ENCODE data around the gene GASK1A. TPM values are rescaled to one million over a fixed set of nuclear protein-coding genes. Genes with fewer than 3 reads are reported as not detected.

GASK1A gene
- total RNA-seq, 1 donor: 0.63 TPM

DNA sequence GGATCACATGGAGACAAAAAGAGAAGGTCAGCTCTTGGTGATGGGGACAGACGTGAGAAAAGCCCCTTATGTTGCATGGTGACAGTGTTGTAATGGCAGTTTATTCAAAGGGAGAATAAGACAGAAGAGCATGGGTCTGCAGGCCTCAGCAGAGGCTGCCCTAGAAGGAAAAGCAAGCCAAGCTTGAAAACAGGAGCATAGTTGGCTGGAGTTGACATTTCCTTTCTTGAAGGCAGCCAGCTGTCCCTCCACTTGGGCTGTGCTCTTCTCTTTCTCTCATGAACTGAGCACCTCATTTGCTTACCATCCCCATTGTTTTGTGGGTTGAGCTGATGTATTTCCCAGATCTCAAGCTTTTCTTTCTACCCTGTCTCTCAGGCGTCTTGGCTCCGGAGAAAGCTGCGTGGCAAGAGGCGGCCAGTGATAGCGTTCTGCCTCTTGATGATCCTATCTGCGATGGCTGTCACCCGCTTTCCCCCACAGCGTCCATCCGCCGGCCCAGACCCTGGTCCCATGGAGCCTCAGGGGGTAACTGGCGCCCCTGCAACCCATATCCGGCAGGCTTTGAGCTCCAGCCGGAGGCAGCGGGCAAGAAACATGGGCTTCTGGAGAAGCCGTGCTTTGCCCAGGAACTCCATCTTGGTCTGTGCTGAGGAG, 52.9 kb downstream of the GASK1A start:
- TF ChIP-seq, protein P1, sequence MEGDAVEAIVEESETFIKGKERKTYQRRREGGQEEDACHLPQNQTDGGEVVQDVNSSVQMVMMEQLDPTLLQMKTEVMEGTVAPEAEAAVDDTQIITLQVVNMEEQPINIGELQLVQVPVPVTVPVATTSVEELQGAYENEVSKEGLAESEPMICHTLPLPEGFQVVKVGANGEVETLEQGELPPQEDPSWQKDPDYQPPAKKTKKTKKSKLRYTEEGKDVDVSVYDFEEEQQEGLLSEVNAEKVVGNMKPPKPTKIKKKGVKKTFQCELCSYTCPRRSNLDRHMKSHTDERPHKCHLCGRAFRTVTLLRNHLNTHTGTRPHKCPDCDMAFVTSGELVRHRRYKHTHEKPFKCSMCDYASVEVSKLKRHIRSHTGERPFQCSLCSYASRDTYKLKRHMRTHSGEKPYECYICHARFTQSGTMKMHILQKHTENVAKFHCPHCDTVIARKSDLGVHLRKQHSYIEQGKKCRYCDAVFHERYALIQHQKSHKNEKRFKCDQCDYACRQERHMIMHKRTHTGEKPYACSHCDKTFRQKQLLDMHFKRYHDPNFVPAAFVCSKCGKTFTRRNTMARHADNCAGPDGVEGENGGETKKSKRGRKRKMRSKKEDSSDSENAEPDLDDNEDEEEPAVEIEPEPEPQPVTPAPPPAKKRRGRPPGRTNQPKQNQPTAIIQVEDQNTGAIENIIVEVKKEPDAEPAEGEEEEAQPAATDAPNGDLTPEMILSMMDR (IDR thresholded peaks at IDR 0.05; ENCODE audit: insufficient read depth, low read length): no peak
- DNase-seq (ENCODE audit: low read depth): no peak
- H3K4me3 ChIP-seq (ENCODE audit: low read depth, low read length): no peak overlapping the region

DNA sequence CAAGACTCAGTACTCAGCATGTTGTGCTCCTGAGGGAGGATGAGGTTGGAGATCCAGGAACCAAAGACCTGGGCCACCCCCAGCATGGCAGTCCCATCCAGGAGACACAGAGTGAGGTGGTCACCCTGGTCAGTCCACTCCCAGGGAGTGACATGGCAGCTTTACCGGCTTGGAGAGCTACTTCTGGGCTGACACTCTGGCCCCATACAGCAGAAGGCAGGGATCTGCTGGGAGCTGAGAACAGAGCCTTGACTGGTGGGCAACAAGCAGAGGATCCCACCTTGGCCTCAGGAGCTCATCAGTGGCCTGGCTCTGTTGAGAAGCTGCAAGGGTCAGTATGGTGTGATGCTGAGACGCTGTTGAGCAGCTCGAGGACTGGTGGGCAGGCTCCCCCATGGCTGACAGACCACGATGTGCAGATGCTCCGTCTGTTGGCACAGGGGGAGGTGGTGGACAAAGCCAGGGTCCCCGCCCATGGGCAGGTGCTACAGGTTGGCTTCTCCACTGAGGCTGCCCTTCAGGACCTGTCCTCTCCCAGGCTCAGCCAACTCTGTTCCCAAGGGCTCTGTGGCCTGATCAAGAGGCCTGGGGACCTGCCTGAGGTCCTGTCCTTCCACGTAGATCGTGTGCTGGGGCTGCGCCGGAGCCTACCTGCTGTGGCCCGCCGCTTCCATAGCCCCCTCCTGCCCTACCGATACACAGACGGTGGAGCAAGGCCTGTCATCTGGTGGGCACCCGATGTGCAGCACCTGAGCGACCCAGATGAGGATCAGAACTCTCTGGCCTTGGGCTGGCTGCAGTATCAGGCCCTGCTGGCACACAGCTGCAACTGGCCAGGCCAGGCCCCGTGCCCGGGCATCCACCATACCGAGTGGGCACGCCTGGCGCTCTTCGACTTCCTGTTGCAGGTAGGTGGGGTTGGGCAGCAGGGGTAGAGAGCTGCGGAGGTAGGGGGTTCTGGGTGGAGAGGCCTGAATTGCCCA, 53.8 kb downstream of the GASK1A start:
- TF ChIP-seq, protein P1 (IDR thresholded peaks at IDR 0.05; ENCODE audit: insufficient read depth, low read length): no peak
- no peak for DNase-seq (ENCODE audit: low read depth)
- H3K4me3 ChIP-seq (ENCODE audit: low read depth, low read length): no peak overlapping the region

DNA sequence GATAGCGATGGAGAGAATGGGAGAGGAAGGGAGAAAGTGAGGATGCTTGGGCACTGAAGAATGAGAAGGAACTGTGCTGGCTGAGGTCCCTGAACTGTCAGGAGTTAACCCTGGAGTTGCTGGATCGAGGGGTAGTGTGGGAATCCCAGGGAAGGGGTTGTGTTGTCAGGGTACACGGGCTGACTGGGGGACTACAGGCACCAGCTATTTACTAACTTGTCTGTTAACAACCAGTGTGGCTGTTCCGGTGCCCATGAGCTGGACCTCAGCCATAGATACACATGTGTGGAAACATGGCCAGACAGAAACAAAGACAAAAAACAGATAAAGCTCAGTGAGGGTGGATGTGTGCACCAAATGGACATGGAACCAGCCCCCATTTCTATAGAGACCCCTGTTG, 55.1 kb downstream of the GASK1A start:
- TF ChIP-seq, protein P1 (IDR thresholded peaks at IDR 0.05; ENCODE audit: insufficient read depth, low read length): no peak
- DNase-seq (ENCODE audit: low read depth): no peak
- no peak overlapping the region for H3K4me3 ChIP-seq (ENCODE audit: low read depth, low read length)

DNA sequence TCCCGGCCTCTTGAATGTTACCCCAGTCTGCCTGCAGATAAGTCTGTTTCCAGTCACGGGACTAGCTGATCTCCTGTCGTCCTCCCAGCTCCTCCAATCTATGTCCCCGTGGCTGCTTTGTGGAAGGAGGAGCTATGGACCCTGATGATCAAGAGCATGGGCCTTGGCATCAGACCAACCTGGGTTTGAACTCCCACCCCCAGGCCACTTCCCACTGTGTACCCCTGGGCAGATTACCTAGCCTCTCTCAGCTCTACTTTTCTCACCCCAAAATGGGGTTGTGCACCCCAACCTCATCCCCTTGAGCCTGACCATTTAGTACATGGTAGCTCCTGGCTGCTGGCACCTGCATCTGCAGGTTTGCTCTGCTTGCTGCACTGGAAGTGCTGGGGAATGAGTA, 55.8 kb downstream of the GASK1A start:
- TF ChIP-seq, protein P1 (IDR thresholded peaks at IDR 0.05; ENCODE audit: insufficient read depth, low read length): no peak
- H3K4me3 ChIP-seq (ENCODE audit: low read depth, low read length): no peak overlapping the region
- no peak for DNase-seq (ENCODE audit: low read depth)

DNA sequence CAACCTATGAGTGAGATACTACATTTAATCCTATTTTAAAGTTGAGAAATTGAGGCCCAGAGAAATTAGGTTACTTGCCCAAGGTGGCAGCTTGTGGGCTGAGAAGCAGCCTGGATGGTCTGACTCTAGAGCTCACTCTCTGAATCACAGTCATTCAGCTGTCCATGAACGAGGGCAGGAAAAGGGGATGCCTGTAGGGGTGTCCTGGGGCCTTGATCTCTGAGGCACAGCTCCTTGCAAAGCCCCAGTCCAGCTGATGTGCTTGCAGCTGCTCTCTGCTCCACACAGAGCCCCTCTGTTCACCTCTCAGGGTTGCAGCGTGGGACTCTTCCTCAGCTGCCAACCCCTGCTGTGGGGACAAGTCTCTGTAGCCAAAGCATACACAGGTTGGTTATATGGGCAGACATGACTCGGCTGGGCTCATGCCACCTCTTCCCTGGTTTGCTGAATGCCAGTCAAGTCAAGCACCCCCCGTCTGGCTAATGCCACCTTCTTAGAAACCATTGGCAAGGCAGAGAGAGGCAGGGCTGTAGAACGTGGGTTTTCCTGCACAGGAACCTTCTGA, 56.8 kb downstream of the GASK1A start:
- no peak for DNase-seq (ENCODE audit: low read depth)
- TF ChIP-seq, protein P1 (IDR thresholded peaks at IDR 0.05; ENCODE audit: insufficient read depth, low read length): no peak
- no peak overlapping the region for H3K4me3 ChIP-seq (ENCODE audit: low read depth, low read length)

DNA sequence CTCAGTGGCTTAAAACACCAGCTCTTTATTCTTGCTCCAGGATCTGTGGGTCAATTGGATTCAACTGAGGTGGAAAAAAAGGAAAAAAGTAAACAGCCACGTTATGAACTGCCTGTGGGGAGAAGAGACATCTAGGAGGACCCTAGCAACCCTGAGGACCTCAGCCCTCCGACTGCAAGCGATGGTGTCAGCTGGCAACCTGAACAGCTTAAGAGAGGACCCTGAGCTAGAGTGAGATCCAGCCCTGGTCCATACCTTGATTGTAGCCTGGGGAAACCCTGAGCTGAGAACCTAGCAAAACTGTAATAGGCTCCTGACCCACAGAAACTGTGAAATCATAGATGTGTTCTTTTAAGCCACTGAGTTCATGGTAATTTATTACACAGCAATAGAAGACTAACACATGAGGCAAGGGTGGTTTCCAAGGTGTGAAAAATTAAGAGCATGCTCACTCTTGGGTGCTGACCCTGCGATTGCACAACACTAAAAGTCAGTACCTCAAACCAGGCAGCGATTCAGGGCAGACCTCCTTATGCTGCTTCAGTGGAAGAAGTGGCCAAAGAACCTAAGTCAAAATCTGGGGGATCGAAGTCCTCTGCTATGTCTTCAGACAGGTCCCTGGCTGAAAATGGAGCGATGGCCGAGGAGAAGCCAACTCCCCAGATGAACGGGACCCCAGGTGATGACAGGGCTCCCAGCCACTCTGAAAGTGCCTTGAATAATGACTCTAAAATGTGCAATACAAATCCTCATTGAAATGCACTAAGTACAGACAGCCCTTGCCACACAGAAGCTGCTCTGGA, 57.7 kb downstream of the GASK1A start:
- no peak for DNase-seq (ENCODE audit: low read depth)
- no peak overlapping the region for H3K4me3 ChIP-seq (ENCODE audit: low read depth, low read length)
- TF ChIP-seq, protein P1 (IDR thresholded peaks at IDR 0.05; ENCODE audit: insufficient read depth, low read length): no peak

Measured in fibroblast of the aortic adventitia (primary cell).